GM12801 (cell line): ENCODE measurements around the gene CFAP119.

ENCODE experiments used
- TF ChIP-seq, protein P1 (sequence below): IDR thresholded peaks from one replicate; pipeline ENCODE4 v1.5.1; 2011; ENCODE audit warnings: control low read depth; ENCODE audit not compliant: insufficient read length; ENCODE audit errors: extremely low read depth

Gene CFAP119

DNA sequence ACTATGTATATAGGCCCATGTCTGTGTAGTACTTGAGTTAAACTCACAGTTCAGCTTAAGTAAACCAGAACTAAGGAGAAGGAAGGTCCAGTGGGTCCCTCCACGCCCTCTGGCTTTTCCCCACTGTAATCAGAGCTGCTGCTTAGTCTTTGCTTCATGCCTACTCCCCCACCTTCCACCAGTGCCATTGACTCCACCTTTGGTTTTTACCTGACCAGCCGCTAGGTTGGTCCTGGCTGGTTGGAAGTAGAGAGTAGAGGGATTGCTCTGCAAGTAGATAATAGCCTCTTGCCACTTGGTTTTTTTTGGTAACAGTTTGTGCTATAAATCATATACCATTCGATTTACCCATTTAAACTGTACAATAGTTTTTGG lies 36.5 kb downstream of the CFAP119 start:
- TF ChIP-seq, protein P1, sequence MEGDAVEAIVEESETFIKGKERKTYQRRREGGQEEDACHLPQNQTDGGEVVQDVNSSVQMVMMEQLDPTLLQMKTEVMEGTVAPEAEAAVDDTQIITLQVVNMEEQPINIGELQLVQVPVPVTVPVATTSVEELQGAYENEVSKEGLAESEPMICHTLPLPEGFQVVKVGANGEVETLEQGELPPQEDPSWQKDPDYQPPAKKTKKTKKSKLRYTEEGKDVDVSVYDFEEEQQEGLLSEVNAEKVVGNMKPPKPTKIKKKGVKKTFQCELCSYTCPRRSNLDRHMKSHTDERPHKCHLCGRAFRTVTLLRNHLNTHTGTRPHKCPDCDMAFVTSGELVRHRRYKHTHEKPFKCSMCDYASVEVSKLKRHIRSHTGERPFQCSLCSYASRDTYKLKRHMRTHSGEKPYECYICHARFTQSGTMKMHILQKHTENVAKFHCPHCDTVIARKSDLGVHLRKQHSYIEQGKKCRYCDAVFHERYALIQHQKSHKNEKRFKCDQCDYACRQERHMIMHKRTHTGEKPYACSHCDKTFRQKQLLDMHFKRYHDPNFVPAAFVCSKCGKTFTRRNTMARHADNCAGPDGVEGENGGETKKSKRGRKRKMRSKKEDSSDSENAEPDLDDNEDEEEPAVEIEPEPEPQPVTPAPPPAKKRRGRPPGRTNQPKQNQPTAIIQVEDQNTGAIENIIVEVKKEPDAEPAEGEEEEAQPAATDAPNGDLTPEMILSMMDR: no peak

GRCh38 chr16:30724641-30725417 lies 37.0 kb downstream of the CFAP119 start:
- TF ChIP-seq, protein P1: no peak

DNA sequence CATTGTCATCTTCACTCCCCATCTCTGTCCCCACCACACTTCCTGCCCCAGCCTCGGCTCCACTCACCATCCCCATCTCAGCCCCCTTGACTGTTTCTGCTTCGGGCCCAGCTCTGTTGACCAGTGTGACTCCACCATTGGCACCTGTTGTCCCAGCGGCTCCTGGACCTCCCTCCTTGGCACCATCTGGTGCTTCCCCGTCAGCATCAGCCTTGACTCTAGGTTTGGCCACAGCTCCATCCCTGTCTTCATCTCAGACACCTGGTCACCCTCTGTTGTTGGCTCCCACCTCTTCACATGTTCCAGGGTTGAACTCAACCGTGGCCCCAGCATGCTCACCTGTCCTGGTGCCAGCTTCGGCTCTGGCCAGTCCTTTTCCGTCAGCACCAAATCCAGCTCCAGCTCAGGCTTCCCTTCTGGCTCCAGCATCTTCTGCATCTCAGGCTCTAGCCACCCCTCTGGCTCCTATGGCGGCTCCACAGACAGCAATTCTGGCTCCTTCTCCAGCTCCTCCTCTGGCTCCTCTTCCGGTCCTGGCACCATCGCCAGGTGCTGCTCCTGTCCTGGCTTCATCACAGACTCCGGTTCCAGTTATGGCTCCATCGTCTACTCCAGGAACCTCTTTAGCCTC lies 38.0 kb downstream of the CFAP119 start:
- TF ChIP-seq, protein P1: no peak

GRCh38 chr16:30722916-30723315 lies 38.9 kb downstream of the CFAP119 start:
- TF ChIP-seq, protein P1: no peak

GRCh38 chr16:30722443-30722842 lies 39.4 kb downstream of the CFAP119 start:
- TF ChIP-seq, protein P1: no peak

DNA sequence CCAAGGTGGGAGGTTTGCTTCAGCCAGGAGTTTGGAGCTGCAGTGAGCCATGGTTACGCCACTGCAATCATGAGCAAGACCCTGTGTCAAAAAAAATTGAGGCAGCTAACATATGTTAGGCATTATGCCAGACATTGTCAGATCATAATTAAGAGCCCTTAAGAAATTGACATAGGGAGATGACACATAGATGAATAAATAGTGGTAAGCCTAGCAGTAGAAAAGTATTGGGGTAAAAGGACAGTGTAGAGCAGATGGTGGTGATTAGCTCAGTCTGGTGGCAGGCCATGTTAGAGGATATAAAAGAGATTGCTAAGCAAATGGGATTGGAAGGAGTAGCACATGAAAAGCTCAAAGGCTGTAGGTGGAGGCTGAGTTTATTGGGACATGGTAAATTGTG lies 40.3 kb downstream of the CFAP119 start:
- TF ChIP-seq, protein P1: no peak

- TF ChIP-seq, protein P1: no peak
Measured at GRCh38 chr16:30721167-30721566, 40.7 kb downstream of the CFAP119 start.
